B cell (primary cell): Measurements from ENCODE around the gene PARD3. TPM values are rescaled to one million over a fixed set of nuclear protein-coding genes. Genes with fewer than 3 reads are reported as not detected.

Experiments used
- ATAC-seq: fragments of 200-7000 bp; cut with Tn5 transposase; one replicate; pipeline ENCODE4 v1.10.0; 2021; ENCODE audit warnings: low read depth, mild to moderate bottlenecking, moderate number of reproducible peaks, moderate library complexity
- CTCF ChIA-PET: fragments of 350-600 bp; sonication (Branson Sonifier 250); formaldehyde crosslinking; loops from one replicate; lab custom pipeline; 2021; ENCODE audit warnings: antibody characterized with exemption, inconsistent platforms; lab: Charles Lee
- POLR2A ChIA-PET: fragments of 350-600 bp; sonication (Branson Sonifier 250); formaldehyde crosslinking; loops from one replicate; lab custom pipeline; 2021; ENCODE audit warnings: antibody characterized with exemption; lab: Charles Lee
- DNase-seq: peaks from one replicate; pipeline ENCODE4 v3.0.0; 2013
- H2AFZ ChIP-seq: 2 replicates; pipeline ENCODE4 v1.6.1; 2012; ENCODE audit warnings: mild to moderate bottlenecking, low read depth, low read length; ENCODE audit not compliant: insufficient read depth, poor library complexity, severe bottlenecking
- H3K27ac ChIP-seq, 2 donors: 1 replicate in 1 of 2; 2 replicates in 1 of 2; pipeline ENCODE4 v1.5.1; 2012 to 2013; ENCODE audit warnings: low read length in 2 of 2, mild to moderate bottlenecking in 2 of 2, moderate library complexity in 1 of 2
- H3K27me3 ChIP-seq, 4 experiments: fragments of 200-600 bp in 1 of 4; sonication (generic) in 1 of 4; replicated peaks in 1 of 4; 1 replicate in 2 of 4; 2 replicates in 2 of 4; pipeline versions ENCODE4 v1.6.1 to v1.7.0; 2013 to 2016; ENCODE audit warnings: low read length in 3 of 4, mild to moderate bottlenecking in 2 of 4, mixed read lengths in 1 of 4, moderate library complexity in 1 of 4; ENCODE audit not compliant: insufficient read depth in 4 of 4, control insufficient read depth in 3 of 4; ENCODE audit errors: control extremely low read depth in 1 of 4
- H3K36me3 ChIP-seq, 2 experiments: replicated peaks in 1 of 2; 1 replicate in 1 of 2; 2 replicates in 1 of 2; pipeline versions ENCODE4 v1.6.1 to v1.7.1; 2013; ENCODE audit warnings: low read length in 1 of 2; ENCODE audit not compliant: insufficient read depth in 2 of 2, control insufficient read depth in 1 of 2; ENCODE audit errors: control extremely low read depth in 1 of 2, extremely low read depth in 1 of 2
- H3K4me1 ChIP-seq, 2 donors: fragments of 200-600 bp in 1 of 2; sonication (generic) in 1 of 2; 1 replicate in 1 of 2; 2 replicates in 1 of 2; pipeline versions ENCODE4 v1.5.1 to v1.6.1; 2013 to 2017; ENCODE audit warnings: low read length in 2 of 2; ENCODE audit not compliant: control insufficient read depth in 2 of 2, insufficient read depth in 2 of 2
- H3K4me2 ChIP-seq: replicated peaks from 2 replicates; pipeline ENCODE3; 2012; ENCODE audit warnings: mild to moderate bottlenecking, low read depth, low read length; ENCODE audit not compliant: poor library complexity, severe bottlenecking
- H3K4me3 ChIP-seq, 5 experiments: fragments of 200-600 bp in 1 of 5; sonication (generic) in 1 of 5; 1 replicate in 3 of 5; 2 replicates in 2 of 5; pipeline versions ENCODE4 v1.5.1 to v1.7.0; 2011 to 2016; ENCODE audit warnings: low read length in 4 of 5, mild to moderate bottlenecking in 4 of 5, low read depth in 2 of 5, control low read depth in 1 of 5, moderate library complexity in 1 of 5; ENCODE audit not compliant: insufficient read depth in 1 of 5; ENCODE audit errors: control extremely low read depth in 1 of 5, extremely low read depth in 1 of 5
- H3K79me2 ChIP-seq: fragments of 200-600 bp; sonication (generic); one replicate; pipeline ENCODE4 v1.6.0; 2016; ENCODE audit warnings: low read length; ENCODE audit not compliant: control insufficient read depth, insufficient read depth
- H3K9ac ChIP-seq: fragments of 200-600 bp; sonication (generic); 2 replicates; pipeline ENCODE4 v1.6.1; 2017; ENCODE audit warnings: mild to moderate bottlenecking, low read length, moderate library complexity
- H3K9me3 ChIP-seq, 3 donors: one replicate each; pipeline versions ENCODE4 v1.6.1 to v1.7.1; 2013; ENCODE audit warnings: low read length in 2 of 3; ENCODE audit not compliant: control insufficient read depth in 2 of 3, insufficient read depth in 1 of 3; ENCODE audit errors: control extremely low read depth in 1 of 3
- H4K20me1 ChIP-seq: 2 replicates; pipeline ENCODE4 v1.6.0; 2012; ENCODE audit warnings: mild to moderate bottlenecking, low read length; ENCODE audit not compliant: insufficient read depth, control insufficient read depth, poor library complexity, severe bottlenecking
- H3K27ac Mint-ChIP-seq: one replicate; pipeline ENCODE4 v1.8.0; 2021; ENCODE audit warnings: mixed read lengths
- H3K27me3 Mint-ChIP-seq: one replicate; pipeline ENCODE4 v1.8.0; 2021; ENCODE audit warnings: mixed read lengths
- H3K4me1 Mint-ChIP-seq: one replicate; pipeline ENCODE4 v1.8.0; 2021; ENCODE audit warnings: mixed read lengths
- H3K4me3 Mint-ChIP-seq: one replicate; pipeline ENCODE4 v1.8.0; 2021; ENCODE audit warnings: mixed read lengths
- H3K9me3 Mint-ChIP-seq: one replicate; pipeline ENCODE4 v1.8.0; 2022; ENCODE audit warnings: mixed read lengths; ENCODE audit not compliant: insufficient read depth
- EZH2 ChIP-seq: IDR thresholded peaks from 2 replicates; pipeline ENCODE4 v1.6.1; 2012; ENCODE audit warnings: borderline replicate concordance, low read depth, mild to moderate bottlenecking, moderate library complexity, low read length; ENCODE audit not compliant: insufficient read depth, poor library complexity, severe bottlenecking
- WGBS: methylation state at CpG from one replicate; pipeline ENCODE4 v1.1.5; 2013; ENCODE audit warnings: missing lambda C conversion rate; ENCODE audit not compliant: insufficient coverage; 5-methylcytosine and 5-hydroxymethylcytosine counted together
- intact Hi-C: fragments of 100-400 bp; cut with micrococcal nuclease; formaldehyde crosslinking; loops from one replicate; pipeline ENCODE4 v1.10.0; 2022
- polyA plus RNA-seq: library from polyadenylated mRNA; depleted of rRNA; stranded (reverse); fragments of >200 nt; gene quantifications from 2 replicates; pipeline ENCODE4 v1.2.3, GENCODE V29; 2012
- total RNA-seq, 2 donors: library from RNA; stranded (reverse); fragments of 120-200 nt in 1 of 2; gene quantifications; 1 replicate in 1 of 2; 2 replicates in 1 of 2; pipeline versions ENCODE4 v1.2.3 to v1.2.4, GENCODE V29; 2013 to 2022
- TF ChIP-seq, protein P1 (sequence below): fragments of 200-600 bp; IDR thresholded peaks from one replicate; pipeline ENCODE4 v1.8.0; 2022; ENCODE audit warnings: antibody characterized with exemption, mild to moderate bottlenecking

The PARD3 gene
- total and polyA plus RNA-seq, 2 donors (not counting 1 experiment from before 2014, with no cell fraction given) = not detected

DNA sequence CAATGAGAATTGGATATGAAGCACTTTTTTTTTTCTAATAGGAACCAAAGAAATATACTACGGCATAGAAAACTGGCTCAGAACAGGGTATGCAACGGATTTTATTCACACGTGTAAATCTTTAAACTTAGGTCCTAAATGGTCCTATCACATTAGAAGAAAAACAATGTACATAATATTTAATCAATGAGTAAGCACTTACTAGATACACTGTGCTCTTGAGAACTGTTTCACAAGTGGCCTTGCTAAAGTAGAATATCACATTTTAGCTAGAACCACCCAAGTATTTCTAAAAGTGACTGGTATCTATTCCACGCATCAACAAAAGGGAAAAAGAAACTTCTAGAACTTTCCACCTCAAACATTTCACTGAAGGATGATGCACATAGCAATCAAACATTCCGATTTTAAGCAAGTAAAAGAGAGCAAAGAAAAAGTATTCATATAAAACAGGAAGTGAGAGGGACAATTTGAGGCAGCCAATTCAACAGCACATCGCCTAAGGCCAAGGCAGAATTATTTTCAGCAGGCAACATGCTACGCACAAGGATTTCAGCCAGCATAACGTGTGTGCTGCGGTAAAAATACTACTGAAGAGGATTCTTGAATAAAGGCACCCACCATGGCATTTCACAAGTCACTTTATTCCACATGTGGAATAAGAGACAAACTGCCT lies 55.8 kb downstream of the PARD3 start:
- Histone ChIP-seq H3K36me3 (no peaks in the 10 kb centered on the region), H2AFZ (no peak overlapping the region), H3K9me3 (no peaks in the 10 kb centered on the region), H3K4me2 (no peak overlapping the region), H3K4me1 (no peaks in the 10 kb centered on the region), H3K27ac (no peak overlapping the region), H3K4me3 (no peak overlapping the region), H3K27me3 (no peaks in the 10 kb centered on the region), H4K20me1 (no peaks in the 10 kb centered on the region), H3K9ac (no peak overlapping the region), H3K79me2 (no peaks in the 10 kb centered on the region)
- POLR2A ChIA-PET = no interaction called here
- DNase-seq (no peak), ATAC-seq (no peak)
- CTCF ChIA-PET = no interaction called here
- Mint-ChIP-seq H3K27me3 (no peaks in the 10 kb centered on the region), H3K9me3 (no peaks in the 10 kb centered on the region), H3K4me3 (no peak overlapping the region), H3K27ac (no peak overlapping the region), H3K4me1 (no peaks in the 10 kb centered on the region)
- TF ChIP-seq, protein P1, sequence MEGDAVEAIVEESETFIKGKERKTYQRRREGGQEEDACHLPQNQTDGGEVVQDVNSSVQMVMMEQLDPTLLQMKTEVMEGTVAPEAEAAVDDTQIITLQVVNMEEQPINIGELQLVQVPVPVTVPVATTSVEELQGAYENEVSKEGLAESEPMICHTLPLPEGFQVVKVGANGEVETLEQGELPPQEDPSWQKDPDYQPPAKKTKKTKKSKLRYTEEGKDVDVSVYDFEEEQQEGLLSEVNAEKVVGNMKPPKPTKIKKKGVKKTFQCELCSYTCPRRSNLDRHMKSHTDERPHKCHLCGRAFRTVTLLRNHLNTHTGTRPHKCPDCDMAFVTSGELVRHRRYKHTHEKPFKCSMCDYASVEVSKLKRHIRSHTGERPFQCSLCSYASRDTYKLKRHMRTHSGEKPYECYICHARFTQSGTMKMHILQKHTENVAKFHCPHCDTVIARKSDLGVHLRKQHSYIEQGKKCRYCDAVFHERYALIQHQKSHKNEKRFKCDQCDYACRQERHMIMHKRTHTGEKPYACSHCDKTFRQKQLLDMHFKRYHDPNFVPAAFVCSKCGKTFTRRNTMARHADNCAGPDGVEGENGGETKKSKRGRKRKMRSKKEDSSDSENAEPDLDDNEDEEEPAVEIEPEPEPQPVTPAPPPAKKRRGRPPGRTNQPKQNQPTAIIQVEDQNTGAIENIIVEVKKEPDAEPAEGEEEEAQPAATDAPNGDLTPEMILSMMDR = no peak
- no peak for TF ChIP-seq EZH2
- intact Hi-C loops = no loop called here
- 100% methylated on average over 2 of the region's 9 CpGs for WGBS

DNA sequence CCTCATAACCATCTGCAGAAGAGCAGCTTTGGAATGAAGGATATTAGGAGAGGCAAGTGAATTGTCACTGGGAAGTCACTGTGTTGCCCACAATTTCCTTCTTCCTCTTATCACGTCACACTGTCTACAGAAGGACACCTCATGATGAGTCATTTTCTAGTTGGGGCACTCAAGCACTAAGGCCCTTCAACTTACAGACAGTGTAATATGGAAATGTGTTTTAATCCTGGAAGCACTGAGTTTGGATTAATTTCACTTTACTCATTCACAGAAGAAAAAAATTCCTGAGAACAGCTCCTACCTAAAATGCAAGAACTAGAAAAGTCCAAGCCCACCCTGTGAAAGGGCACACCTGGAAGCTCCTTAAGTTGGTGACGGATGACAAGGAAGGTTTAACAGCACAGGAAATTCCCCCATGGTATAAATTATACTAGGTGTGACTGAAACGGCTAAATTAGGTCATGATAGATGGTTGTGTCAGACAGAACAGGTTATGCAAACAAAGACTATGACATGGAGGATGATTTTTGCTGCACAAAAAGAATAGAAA lies 56.6 kb downstream of the PARD3 start:
- Histone ChIP-seq H2AFZ (no peak overlapping the region), H3K4me1 (no peaks in the 10 kb centered on the region), H3K79me2 (no peaks in the 10 kb centered on the region), H3K4me3 (no peak overlapping the region), H3K9me3 (no peaks in the 10 kb centered on the region), H3K4me2 (no peak overlapping the region), H3K27me3 (no peaks in the 10 kb centered on the region), H3K36me3 (no peaks in the 10 kb centered on the region), H3K9ac (no peak overlapping the region), H3K27ac (no peak overlapping the region), H4K20me1 (no peaks in the 10 kb centered on the region)
- no peak for TF ChIP-seq EZH2
- TF ChIP-seq, protein P1 = no peak
- Mint-ChIP-seq H3K27me3 (no peaks in the 10 kb centered on the region), H3K9me3 (no peaks in the 10 kb centered on the region), H3K4me3 (no peak overlapping the region), H3K4me1 (no peaks in the 10 kb centered on the region), H3K27ac (no peak overlapping the region)
- ChIA-PET CTCF (no interaction called here), POLR2A (no interaction called here)
- intact Hi-C loops = no loop called here
- no CpG with 5 or more reads among the region's 3 CpGs for WGBS
- DNase-seq (no peak), ATAC-seq (no peak)
